ENCODE data around the gene SACM1L. TPM values are rescaled to one million over a fixed set of nuclear protein-coding genes. Genes with fewer than 3 reads are reported as not detected.

Gene SACM1L
- total RNA-seq, 1 experiment from 2014 or later: 51.0 TPM

- intact Hi-C loops (cut with micrococcal nuclease; ENCODE audit: unreplicated experiment): no loop called here
- ChIA-PET CTCF (interaction anchor here (0.6 to 2.3 kb wide), 3 partner anchors 14 to 43 kb away, joined by 3 to 17 read pairs (median 5); no protein-coding TSS in a partner anchor), POLR2A (interaction anchor here (0.6 to 1.8 kb wide), 2 partner anchors 13 to 74 kb away, joined by 3 to 9 read pairs; no protein-coding TSS in a partner anchor)
- Histone ChIP-seq H3K36me3 (ENCODE audit: control insufficient read depth, insufficient read depth, low read length) (peaks cover 2% of the 10 kb centered on the region; the same call in 1 of the 2 replicates), H3K9me3 (no peaks in the 10 kb centered on the region), H3K27me3 (replicated peaks; ENCODE audit: control insufficient read depth, insufficient read depth, low read length) (no peaks in the 10 kb centered on the region), H3K4me3 (ENCODE audit: low read depth, low read length) (peak overlapping the region; percentile 69), H3K4me1 (peaks cover 17% of the 10 kb centered on the region)
- DNase-seq: no peak
- peak overlapping the region; percentile 70 for H3K4me3 Mint-ChIP-seq (ENCODE audit: unreplicated experiment)
- H3K36me3 Mint-ChIP-seq (ENCODE audit: insufficient read depth, unreplicated experiment): peaks cover 54% of the 10 kb centered on the region
- H3K27me3 Mint-ChIP-seq (ENCODE audit: insufficient read depth, unreplicated experiment): peaks cover 4% of the 10 kb centered on the region
- H3K4me1 Mint-ChIP-seq (ENCODE audit: low read depth, unreplicated experiment): peaks cover 31% of the 10 kb centered on the region
- no peak for TF ChIP-seq CTCF (IDR thresholded peaks at IDR 0.05; ENCODE audit: insufficient read depth in 1 of 2, low read depth in 1 of 2, low read length in 1 of 2, severe bottlenecking in 1 of 2, unreplicated experiment in 1 of 2)
- no TSS peak for BruUV-seq (replicated peaks)
- H3K27ac Mint-ChIP-seq (ENCODE audit: unreplicated experiment): peak overlapping the region; percentile 96
- no peaks in the 10 kb centered on the region for H3K9me3 Mint-ChIP-seq (ENCODE audit: unreplicated experiment)
Measured at GRCh38 chr3:45690336-45691035, 1.3 kb downstream of the SACM1L start.

GRCh38 chr3:45691842-45692241, 2.6 kb downstream of the SACM1L start:
- peaks cover 2% of the 10 kb centered on the region; the same call in 1 of the 2 replicates for H3K36me3 ChIP-seq (ENCODE audit: control insufficient read depth, insufficient read depth, low read length)
- no peak overlapping the region for H3K4me3 ChIP-seq (ENCODE audit: low read depth, low read length)
- POLR2A ChIA-PET: interaction anchor here (0.6 kb wide), 1 partner anchor 69 kb away, joined by 3 read pairs; no protein-coding TSS in a partner anchor
- intact Hi-C loops (cut with micrococcal nuclease; ENCODE audit: unreplicated experiment): no loop called here
- peaks cover 13% of the 10 kb centered on the region for H3K4me1 ChIP-seq
- H3K9me3 Mint-ChIP-seq (ENCODE audit: unreplicated experiment): no peaks in the 10 kb centered on the region
- no peaks in the 10 kb centered on the region for H3K9me3 ChIP-seq
- CTCF ChIA-PET: no interaction called here
- BruUV-seq (replicated peaks): no TSS peak
- no peaks in the 10 kb centered on the region for H3K27me3 ChIP-seq (replicated peaks; ENCODE audit: control insufficient read depth, insufficient read depth, low read length)
- peaks cover 22% of the 10 kb centered on the region for H3K4me1 Mint-ChIP-seq (ENCODE audit: low read depth, unreplicated experiment)
- H3K27ac Mint-ChIP-seq (ENCODE audit: unreplicated experiment): no peak overlapping the region
- TF ChIP-seq CTCF (IDR thresholded peaks at IDR 0.05; ENCODE audit: insufficient read depth in 1 of 2, low read depth in 1 of 2, low read length in 1 of 2, severe bottlenecking in 1 of 2, unreplicated experiment in 1 of 2): no peak
- H3K27me3 Mint-ChIP-seq (ENCODE audit: insufficient read depth, unreplicated experiment): peaks cover 4% of the 10 kb centered on the region
- peaks cover 58% of the 10 kb centered on the region for H3K36me3 Mint-ChIP-seq (ENCODE audit: insufficient read depth, unreplicated experiment)
- DNase-seq: no peak
- H3K4me3 Mint-ChIP-seq (ENCODE audit: unreplicated experiment): peak overlapping the region; percentile 25

- Mint-ChIP-seq H3K36me3 (ENCODE audit: insufficient read depth, unreplicated experiment) (peaks cover 59% of the 10 kb centered on the region), H3K4me1 (ENCODE audit: low read depth, unreplicated experiment) (peaks cover 22% of the 10 kb centered on the region), H3K27me3 (ENCODE audit: insufficient read depth, unreplicated experiment) (peaks cover 4% of the 10 kb centered on the region), H3K27ac (ENCODE audit: unreplicated experiment) (no peak overlapping the region), H3K4me3 (ENCODE audit: unreplicated experiment) (no peak overlapping the region), H3K9me3 (ENCODE audit: unreplicated experiment) (no peaks in the 10 kb centered on the region)
- Histone ChIP-seq H3K36me3 (ENCODE audit: control insufficient read depth, insufficient read depth, low read length) (peaks cover 2% of the 10 kb centered on the region; the same call in 1 of the 2 replicates), H3K9me3 (no peaks in the 10 kb centered on the region), H3K27me3 (replicated peaks; ENCODE audit: control insufficient read depth, insufficient read depth, low read length) (no peaks in the 10 kb centered on the region), H3K4me3 (ENCODE audit: low read depth, low read length) (no peak overlapping the region), H3K4me1 (peaks cover 13% of the 10 kb centered on the region)
- CTCF ChIA-PET: no interaction called here
- POLR2A ChIA-PET: no interaction called here
- TF ChIP-seq CTCF (IDR thresholded peaks at IDR 0.05; ENCODE audit: insufficient read depth in 1 of 2, low read depth in 1 of 2, low read length in 1 of 2, severe bottlenecking in 1 of 2, unreplicated experiment in 1 of 2): no peak
- intact Hi-C loops (cut with micrococcal nuclease; ENCODE audit: unreplicated experiment): no loop called here
- DNase-seq: no peak
- no TSS peak for BruUV-seq (replicated peaks)
Measured at GRCh38 chr3:45692866-45693265, 3.7 kb downstream of the SACM1L start.

Measured in Caco-2 (cell line).